Esophagus muscularis mucosa (tissue), 4 donors: ENCODE data around the gene FAM78B.

Experiments
- EP300 ChIP-seq: sonication (generic); formaldehyde crosslinking; IDR thresholded peaks from one replicate; pipeline ENCODE4 v1.6.1; 2017; ENCODE audit warnings: antibody characterized with exemption
- POLR2A ChIP-seq: fragments of 450-650 bp; IDR thresholded peaks from one replicate; pipeline ENCODE4 v1.6.1; 2017; ENCODE audit warnings: antibody characterized with exemption, moderate library complexity, mild to moderate bottlenecking, low read depth
- TF ChIP-seq, protein P1 (sequence below), 3 experiments: fragments of 200-600 bp in 2 of 3; fragments of 450-650 bp in 1 of 3; sonication (generic) in 2 of 3; IDR thresholded peaks; one replicate each; pipeline ENCODE4 v1.5.1; 2017 to 2019; ENCODE audit warnings: antibody characterized with exemption in 3 of 3, mild to moderate bottlenecking in 2 of 3, moderate library complexity in 1 of 3

DNA sequence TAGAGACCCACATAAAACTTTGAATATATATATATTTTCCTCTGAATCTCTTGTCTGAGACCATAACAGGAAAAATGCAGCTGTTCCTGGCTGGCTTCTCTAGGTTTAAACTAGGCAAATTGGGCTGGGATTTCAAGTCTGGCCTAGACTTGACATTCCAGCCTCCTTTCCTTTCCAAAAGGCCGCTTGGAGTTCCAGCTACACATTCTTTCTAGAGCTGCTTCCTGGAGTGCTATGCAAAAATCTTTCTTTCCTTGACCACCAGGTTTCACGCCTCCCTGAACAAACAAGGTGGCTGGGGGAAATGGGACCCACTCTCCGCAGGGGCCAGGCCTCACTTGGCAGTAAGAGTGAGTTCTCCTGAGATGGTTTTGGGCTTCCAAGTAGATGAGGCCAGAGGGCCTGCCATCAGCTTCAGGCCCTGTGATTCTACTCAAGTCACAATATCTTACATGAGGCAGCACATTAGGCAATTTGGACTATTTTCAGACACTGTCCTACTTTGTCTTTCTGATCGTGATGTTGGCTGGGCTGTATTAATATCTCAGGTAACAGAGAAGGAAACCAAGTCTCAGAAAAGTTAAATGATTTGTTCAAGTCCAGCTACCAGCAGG lies 102.4 kb downstream of the FAM78B start:
- TF ChIP-seq, protein P1, sequence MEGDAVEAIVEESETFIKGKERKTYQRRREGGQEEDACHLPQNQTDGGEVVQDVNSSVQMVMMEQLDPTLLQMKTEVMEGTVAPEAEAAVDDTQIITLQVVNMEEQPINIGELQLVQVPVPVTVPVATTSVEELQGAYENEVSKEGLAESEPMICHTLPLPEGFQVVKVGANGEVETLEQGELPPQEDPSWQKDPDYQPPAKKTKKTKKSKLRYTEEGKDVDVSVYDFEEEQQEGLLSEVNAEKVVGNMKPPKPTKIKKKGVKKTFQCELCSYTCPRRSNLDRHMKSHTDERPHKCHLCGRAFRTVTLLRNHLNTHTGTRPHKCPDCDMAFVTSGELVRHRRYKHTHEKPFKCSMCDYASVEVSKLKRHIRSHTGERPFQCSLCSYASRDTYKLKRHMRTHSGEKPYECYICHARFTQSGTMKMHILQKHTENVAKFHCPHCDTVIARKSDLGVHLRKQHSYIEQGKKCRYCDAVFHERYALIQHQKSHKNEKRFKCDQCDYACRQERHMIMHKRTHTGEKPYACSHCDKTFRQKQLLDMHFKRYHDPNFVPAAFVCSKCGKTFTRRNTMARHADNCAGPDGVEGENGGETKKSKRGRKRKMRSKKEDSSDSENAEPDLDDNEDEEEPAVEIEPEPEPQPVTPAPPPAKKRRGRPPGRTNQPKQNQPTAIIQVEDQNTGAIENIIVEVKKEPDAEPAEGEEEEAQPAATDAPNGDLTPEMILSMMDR (IDR thresholded peaks at IDR 0.05) = no peak
- TF ChIP-seq POLR2A (no peak), EP300 (no peak)
